ENCODE data around the gene GSTA5. TPM values are rescaled to one million over a fixed set of nuclear protein-coding genes. Genes with fewer than 3 reads are reported as not detected.
"Not testable (repeated sequence)": the region's sequence is repeated elsewhere in the genome, so short reads cannot be mapped to it uniquely, and the experiment has no call there.

Gene GSTA5
- total RNA-seq, 2 donors from 2014 or later = not detected

DNA sequence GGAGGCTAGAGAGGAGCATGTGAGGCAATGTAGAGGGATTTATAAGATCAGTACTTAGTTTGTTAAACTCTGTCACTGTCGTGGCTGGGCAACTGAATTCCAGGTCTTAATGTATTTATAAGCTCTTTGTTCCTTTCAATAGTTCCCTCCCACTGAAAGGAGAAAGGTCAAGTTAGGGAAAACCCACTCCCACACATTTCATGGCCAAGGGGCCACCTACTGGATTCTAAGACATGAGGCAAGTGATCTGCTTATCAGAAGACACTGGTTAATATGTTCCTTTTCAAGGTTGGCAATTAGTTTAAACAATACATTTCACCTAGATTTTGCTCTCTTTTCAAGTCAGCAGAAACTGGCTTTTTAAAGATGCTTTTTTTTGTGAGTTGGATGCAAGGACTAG lies 5.4 kb upstream of the GSTA5 start:
- no peak for DNase-seq (ENCODE audit: low spot score)
- intact Hi-C loops (cut with DNase I) = no loop called here

DNA sequence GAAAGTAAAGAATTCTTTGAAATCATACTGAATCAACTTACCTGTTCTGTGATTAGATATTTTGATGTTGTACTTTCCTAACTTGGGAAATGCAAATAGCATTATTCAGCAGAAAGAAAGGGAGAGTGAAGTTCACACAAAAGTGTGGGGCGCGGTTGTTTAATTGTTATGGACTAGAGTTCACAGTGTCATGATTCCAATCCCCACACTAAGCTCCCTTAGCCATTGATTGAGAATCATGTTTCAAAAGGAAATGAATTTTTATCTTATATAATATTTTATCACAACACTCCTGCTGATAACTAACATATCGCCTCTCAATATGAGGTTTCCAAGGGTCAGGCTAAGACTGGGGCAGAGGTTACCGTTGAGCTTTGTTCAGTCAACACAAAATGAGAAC lies 3.0 kb upstream of the GSTA5 start:
- intact Hi-C loops (cut with DNase I) = no loop called here
- DNase-seq (ENCODE audit: low spot score) = no peak

DNA sequence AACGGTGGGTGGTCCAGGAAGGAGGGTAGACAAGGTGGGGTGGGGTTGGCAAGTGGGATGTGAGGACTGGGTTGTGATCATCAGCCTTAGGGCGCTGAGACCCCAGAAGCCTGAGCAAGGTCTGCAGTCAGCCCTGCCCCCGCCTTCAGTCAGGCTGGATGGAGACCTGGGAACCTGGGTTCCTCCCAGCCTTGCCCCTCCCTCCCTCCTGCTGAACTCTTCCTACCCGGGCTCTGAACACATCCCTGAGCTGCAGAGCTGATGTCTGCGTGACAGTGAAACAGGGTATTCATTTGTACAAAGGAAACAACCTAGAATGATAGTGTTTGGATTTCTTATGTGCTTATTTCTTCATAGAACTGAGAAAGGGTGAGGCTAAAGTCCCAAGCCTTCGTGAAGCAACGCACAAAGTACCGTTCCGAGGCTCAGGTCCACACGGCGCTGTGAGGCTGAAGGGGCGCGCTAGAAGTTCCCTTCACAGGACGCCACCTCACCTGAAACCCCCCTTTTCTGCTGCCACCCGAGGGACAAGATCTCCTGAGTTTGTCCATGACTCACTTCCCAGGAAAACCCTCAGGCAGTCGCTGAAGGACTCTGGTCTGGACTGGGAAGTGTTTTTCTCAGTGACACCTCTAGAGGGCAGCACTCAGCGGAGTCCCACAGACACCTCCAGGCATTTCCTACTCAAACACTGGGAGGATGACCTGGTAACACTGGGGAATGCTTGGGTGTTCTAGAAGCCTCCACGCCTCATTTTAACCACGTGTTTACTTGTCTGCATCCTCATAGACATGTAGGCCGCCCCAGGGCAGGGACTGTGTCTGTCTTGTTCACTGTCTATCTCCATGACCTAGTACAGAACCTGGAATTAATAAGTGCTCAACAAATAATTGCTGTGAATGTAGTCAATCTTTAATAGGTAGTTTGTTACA lies 1.2 kb downstream of the GSTA5 start:
- intact Hi-C loops (cut with DNase I) = no loop called here
- peak; percentile 71 for DNase-seq (ENCODE audit: low spot score)

DNA sequence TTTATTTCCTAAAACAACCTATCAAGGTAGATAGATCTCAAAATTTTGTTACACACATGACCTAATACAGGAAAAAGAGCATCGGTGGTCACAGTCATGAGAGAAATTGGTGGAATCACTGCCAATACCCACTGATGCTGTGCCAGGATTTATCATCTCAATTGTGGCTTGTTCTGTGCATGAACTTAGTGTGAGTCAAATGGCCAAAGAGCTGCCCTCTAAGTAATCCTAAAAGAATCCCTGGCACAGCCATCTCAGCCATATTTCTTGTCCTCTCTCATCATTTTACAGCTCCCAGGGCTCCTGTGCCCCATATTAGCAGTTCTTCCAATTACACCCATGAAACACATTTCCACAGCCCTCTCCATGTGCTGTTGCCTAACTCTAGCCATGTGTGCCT lies 6.1 kb downstream of the GSTA5 start:
- DNase-seq (ENCODE audit: low spot score) = no peak
- intact Hi-C loops (cut with DNase I) = no loop called here

DNA sequence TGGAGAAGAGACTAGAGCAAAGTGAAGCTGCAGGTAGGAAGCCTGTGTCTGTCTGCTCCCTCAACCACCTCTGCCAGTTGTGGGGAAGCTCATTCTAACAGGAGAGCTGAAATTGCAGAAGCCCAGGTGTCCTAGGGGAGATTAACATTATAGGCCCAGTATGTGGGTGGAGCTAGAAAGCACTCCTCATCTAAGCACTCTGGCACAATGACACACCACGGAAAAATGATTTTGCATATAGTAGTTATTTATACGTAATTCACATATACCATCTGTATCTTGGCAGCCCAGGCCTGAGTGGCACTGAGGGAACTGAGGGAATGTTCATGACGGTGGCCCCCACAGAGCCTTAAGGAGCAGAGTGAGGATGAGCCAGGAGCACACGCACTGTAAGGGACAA lies 9.7 kb downstream of the GSTA5 start:
- intact Hi-C loops (cut with DNase I); DNase-seq (ENCODE audit: low spot score): not testable (repeated sequence)

DNA sequence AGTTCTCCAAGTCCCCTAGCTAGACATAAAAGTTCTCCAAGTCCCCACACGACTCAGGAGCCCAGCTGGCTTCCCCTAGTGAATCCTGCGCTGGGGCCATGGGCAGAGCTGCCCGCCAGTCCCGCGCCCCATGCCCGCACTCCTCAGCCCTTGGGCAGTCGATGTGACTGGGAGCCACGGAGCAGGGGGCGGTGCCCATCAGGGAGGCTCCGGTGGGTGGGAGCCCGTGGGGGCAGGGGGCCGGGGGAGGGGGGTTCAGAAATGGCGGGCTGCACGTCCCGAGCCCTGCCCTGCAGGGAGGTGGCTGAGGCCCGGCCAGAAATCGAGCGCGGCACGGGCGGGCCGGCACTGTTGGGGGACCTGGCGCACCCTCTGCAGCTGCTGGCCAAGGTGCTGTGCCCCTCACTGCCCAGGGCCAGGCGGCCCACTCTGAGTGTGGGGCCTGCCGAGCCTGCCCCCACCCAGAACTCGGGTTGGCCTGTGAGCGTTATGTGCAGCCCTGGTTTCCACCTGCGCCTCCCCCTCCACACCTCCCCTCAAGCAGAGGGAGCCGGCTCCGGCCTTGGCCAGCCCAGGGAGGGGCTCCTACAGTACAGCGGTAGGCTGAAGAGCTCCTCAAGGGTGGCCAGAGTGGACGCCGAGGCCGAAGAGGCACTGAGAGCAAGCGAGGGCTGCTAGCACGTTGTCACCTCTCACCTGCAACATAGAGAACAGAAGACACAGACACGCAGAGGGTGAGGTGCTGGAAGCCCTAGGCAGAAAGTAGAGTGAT lies 11.4 kb downstream of the GSTA5 start:
- intact Hi-C loops (cut with DNase I) = no loop called here
- DNase-seq (ENCODE audit: low spot score) = peak; percentile 74

DNA sequence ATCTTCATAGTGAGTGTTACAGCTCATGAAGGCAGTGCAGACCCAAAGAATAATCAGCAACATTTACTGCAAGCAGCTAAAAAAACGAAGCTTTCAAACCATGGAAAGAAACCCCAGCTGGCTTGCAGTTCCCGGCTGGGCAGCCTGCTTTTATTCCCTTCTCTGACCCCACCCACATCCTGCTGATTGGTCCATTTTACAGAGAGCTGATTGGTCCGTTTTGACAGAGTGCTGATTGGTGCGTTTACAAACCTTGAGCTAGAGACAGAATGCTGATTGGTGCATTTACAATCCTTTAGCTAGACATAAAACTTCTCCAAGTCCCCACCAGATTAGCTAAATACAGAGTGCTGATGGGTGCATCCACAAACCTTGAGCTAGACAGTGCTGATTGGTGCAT lies 12.0 kb downstream of the GSTA5 start:
- DNase-seq (ENCODE audit: low spot score); intact Hi-C loops (cut with DNase I): not testable (repeated sequence)

DNA sequence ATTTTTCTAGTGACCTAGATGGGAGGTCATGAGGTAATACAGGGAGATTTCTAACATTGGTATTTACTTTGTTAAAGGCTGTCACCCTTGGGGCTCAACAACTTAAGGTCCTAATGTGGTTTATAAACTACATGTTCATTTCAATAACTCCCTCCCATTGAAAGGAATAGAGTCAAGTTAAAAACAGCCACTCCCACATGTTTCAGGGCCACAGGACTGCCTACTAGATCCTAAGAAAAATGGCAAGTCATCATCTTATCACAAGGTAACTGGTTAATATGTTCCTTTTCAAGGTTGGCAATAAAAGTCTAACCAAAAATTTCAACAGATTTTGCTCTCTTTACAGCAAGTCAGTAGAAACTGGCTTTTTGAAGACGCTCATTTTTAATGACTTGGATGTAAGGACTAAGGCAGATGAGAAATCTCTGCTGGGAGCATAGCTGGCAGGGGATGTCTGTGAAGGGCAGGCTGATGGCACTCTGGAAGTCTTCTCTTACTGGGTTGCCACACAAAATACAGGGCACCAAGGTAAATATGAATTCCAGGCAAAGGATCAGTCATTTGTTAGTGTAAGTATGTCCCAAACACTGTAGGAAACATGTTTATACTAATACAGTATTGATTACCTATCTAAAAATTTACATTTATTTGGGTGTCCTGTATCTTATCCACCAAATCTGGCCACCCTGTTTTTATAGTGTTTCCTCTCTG lies 13.4 kb downstream of the GSTA5 start:
- DNase-seq (ENCODE audit: low spot score); intact Hi-C loops (cut with DNase I): not testable (repeated sequence)

DNA sequence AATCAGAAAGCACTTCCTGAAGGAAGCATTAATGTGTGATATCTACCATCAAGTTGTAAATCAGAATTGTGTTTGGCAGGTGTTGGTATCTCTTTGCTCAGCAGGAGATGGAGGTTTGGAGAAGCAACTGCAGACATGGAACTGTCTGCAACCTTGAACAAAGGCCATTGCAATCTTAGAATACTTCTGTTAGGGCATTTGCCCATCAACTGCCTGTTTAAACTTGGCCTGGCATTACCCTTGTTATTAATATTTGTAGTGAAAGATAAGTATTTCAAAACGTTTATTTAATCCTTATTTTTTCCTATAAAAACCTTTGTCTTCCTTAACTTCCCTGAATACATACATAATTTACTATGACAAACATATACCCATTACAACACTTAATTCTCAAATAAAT lies 14.1 kb downstream of the GSTA5 start:
- DNase-seq (ENCODE audit: low spot score) = no peak
- intact Hi-C loops (cut with DNase I) = no loop called here

DNA sequence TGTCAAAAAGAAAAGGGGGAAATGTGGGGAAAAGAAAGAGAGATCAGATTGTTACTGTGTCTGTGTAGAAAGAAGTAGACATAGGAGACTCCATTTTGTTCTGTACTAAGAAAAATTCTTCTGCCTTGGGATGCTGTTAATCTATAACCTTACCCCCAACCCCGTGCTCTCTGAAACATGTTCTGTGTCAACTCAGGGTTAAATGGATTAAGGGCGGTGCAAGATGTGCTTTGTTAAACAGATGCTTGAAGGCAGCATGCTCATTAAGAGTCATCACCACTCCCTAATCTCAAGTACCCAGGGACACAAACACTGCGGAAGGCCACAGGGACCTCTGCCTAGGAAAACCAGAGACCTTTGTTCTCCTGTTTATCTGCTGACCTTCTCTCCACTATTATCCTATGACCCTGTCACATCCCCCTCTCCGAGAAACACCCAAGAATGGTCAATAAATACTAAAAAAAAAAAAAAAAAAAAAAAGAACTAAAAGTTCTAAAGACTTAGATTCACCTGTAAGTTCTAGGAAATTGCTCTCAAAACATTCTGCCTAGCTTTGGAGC lies 14.6 kb downstream of the GSTA5 start:
- intact Hi-C loops (cut with DNase I) = not testable (repeated sequence)

DNA sequence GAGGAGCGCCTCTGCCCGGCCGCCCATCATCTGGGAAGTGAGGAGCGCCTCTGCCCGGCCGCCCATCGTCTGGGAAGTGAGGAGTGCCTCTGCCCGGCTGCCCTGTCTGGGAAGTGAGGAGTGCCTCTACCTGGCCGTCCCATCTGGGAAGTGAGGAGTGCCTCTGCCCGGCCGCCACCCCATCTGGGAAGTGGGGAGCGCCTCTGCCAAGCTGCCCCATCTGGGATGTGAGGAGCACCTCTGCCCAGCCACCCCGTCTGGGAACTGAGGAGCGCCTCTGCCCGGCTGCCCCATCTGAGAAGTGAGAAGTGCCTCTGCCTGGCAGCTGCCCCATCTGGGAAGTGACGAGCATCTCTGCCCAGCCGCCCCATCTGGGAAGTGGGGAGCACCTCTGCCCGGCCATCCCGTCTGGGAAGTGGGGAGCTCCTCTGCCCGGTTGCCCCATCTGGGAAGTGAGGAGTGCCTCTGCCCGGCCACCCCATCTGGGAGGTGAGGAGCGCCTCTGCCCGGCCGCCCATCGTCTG lies 15.3 kb downstream of the GSTA5 start:
- intact Hi-C loops (cut with DNase I) = not testable (repeated sequence)
- peak; percentile 66 for DNase-seq (ENCODE audit: low spot score)

More for the DNA sequence above, 14.6 kb downstream of the GSTA5 start:
- not testable (repeated sequence) for DNase-seq (ENCODE audit: low spot score)

DNA sequence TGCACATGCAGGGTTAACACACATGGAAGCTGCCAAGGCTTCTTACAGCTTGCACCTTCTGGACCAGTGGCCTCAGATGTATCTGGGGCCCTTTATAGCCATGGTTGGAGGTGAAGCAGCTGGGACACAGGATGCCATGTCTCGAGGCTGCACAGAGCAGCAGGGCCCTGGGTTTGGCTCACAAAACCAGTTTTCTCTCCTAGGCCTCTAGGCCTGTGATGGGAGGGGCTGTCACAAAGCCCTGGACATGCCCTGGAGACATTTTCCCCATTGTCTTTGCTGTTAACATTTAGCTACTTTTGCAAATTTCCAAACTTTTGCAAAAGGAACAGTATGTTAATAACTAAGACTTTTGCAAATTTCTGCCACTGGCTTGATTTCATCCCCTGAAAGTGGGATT lies 18.8 kb downstream of the GSTA5 start:
- intact Hi-C loops (cut with DNase I) = no loop called here
- no peak for DNase-seq (ENCODE audit: low spot score)

DNA sequence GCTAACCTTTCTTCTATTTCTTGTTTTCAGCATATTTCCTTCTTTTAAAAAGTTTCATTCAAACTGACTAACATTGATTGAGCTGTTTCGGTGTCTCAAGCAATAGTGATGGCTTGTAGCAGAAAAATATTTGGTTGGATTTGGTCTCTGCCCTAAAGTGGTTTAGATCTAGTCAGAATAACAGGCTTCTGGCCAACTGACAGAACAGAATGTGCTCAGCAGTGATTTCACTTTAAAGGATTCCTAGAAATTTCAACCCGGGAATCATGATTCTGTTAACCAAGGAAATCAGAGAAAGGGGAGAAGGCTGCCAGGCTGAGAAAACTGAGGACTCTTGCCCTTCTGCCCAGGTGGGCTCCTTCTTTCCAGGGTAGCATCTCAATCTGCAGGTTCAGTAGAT lies 20.4 kb downstream of the GSTA5 start:
- intact Hi-C loops (cut with DNase I) = no loop called here

DNA sequence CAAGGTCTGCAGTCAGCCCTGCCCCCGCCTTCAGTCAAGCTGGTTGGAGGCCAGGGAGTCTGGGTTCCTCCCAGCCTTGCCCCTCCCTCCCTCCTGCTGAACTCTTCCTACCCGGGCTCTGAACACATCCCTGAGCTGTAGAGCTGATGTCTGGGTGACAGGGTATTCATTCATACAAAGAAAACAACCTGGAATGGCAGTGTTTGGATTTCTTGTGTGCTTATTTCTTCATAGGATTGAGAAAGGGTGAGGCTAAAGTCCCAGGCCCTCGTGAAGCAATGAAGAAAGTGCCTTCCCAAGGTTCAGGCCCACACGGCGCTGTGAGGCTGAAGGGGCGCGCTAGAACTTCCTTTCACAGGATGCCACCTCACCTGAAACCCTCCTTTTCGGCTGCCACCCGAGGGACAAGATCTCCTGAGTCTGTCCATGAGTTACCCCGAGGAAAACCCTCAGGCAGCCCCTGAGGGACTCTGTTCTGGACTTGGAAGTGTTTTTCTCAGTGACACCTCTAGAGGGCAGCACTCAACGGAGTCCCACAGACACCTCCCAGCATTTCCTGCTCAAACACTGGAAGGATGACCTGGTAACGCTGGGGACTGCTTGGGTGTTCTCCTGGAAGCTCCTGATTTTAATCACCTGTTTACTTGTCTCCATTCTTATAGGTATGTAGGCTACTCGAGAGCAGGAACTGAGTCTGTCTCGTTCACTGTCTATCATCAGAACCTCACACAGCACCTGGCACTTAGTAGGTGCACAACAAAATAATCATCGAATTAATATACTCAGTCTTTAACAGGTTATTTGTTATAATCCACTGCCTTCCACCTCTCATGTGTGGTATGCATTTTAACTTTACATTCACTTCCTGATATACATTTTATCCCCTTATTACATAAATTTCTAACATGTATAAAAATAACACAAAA lies 25.2 kb downstream of the GSTA5 start:
- no peak for DNase-seq (ENCODE audit: low spot score)
- intact Hi-C loops (cut with DNase I) = no loop called here

More for the DNA sequence above, 20.4 kb downstream of the GSTA5 start:
- DNase-seq (ENCODE audit: low spot score) = no peak

DNA sequence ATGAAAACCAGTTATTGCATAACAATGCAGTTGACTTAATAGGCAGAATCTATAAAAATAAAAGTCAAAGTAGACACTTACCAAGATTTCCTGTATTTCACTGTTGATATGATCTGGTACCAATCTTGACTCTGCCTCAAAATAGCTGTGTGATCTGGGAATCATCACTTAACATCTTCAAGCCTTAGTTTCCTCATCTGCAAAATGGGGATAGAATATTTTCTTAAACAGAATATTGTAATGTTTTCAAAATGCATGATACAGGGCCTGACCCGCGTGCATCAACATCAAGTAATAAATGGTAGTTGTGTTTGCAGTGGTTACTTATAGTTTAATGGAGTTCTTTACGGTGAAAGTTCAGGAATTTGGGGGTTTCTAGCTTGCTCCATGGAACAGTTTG lies 26.1 kb downstream of the GSTA5 start:
- intact Hi-C loops (cut with DNase I); DNase-seq (ENCODE audit: low spot score): not testable (repeated sequence)

DNA sequence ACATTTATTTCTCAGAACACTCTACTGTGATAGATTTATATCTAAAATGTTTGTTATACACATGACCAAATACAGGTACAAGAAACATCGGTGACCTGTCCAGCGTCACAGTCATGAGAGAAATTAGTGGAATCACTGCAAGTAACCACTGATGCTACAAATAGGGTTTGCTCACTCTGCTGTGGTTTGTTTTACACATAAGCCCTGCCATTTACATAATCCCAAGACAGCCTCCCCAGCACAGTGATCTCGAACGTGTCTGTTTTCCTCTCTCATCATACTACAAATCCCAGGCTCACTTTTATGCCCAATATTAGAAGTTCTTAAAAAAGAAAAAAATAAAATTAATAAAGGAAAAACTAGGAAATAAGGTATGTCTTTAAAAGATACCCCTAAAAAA lies 30.8 kb downstream of the GSTA5 start:
- DNase-seq (ENCODE audit: low spot score); intact Hi-C loops (cut with DNase I): not testable (repeated sequence)

DNA sequence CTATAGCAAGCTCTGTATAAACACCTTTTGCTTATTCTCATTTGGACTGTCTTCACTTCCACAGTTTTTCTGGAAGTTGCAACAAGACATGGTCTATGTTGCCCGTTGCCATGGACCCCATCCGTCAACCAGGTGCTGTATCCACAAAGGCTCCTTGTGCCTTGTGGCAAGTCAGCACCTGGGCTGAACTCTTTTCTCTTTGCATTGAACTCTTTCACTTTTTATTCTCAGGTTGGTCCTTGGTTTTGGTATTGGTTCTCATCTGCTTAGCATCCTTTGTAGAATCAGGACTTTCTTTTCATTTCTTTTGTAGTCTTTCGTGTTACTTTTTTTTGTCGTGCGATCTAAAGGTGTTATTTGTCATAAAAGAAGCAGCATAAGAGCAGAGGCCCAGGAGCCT lies 32.0 kb downstream of the GSTA5 start:
- intact Hi-C loops (cut with DNase I) = no loop called here
- no peak for DNase-seq (ENCODE audit: low spot score)

DNA sequence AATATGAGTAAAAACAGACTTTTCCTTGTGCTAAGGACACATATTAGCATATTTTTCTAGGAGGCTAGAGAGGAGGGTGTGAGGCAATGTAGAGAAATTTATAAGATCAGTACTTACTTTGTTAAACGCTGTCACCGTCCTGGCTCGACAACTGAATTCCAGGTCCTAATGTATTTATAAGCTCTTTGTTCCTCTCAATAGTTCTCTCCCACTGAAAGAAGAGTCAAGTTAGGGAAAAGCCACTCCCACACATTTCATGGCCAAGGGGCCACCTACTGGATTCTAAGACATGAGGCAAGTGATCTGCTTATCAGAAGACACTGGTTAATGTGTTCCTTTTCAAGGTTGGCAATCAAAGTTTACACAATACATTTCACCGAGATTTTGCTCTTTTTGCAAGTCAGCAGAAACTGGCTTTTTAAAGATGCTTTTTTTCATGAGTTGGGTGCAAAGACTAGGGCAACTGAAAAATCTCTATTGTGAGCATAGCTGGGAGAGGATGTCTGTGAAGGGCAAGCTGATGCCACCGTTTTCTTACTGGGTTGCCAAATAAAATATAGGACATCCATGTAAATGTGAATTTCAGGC lies 36.9 kb downstream of the GSTA5 start, which contains the start of gene GSTA1:
Gene GSTA1, minus strand, starts transcription at position 149 of the 588 bp plus-strand sequence. CDS start 4,549 bp downstream, outside the sequence.
- intact Hi-C loops (cut with DNase I); DNase-seq (ENCODE audit: low spot score): not testable (repeated sequence)

All from posterior vena cava (tissue), 2 donors.